Loucy (cell line): Measurements from ENCODE around the gene KLF9.

Experiments
- H2AFZ ChIP-seq: fragments of 200-600 bp; sonication (generic); 2 replicates; pipeline ENCODE4 v1.6.0; 2016; ENCODE audit warnings: antibody characterized with exemption, mild to moderate bottlenecking, low read length, moderate library complexity
- H3F3A ChIP-seq: fragments of 200-600 bp; 2 replicates; pipeline ENCODE4 v1.6.0; 2016; ENCODE audit warnings: antibody characterized with exemption, low read depth, mild to moderate bottlenecking
- H3K27me3 ChIP-seq: fragments of 200-600 bp; sonication (generic); 2 replicates; pipeline ENCODE4 v1.6.1; 2014; ENCODE audit warnings: low read length, mild to moderate bottlenecking; ENCODE audit not compliant: insufficient read depth, poor library complexity, severe bottlenecking
- H3K36me3 ChIP-seq: fragments of 200-600 bp; sonication (generic); 2 replicates; pipeline ENCODE4 v1.6.1; 2016; ENCODE audit warnings: low read length; ENCODE audit not compliant: insufficient read depth
- H3K4me1 ChIP-seq: fragments of 200-600 bp; sonication (generic); 2 replicates; pipeline ENCODE4 v1.5.1; 2014; ENCODE audit warnings: low read length, mild to moderate bottlenecking; ENCODE audit not compliant: insufficient read depth, poor library complexity, severe bottlenecking
- H3K4me2 ChIP-seq: fragments of 200-600 bp; sonication (generic); 2 replicates; pipeline ENCODE4 v1.6.0; 2014; ENCODE audit warnings: antibody characterized with exemption, low read length, low read depth, mild to moderate bottlenecking; ENCODE audit not compliant: poor library complexity, severe bottlenecking
- H3K4me3 ChIP-seq: fragments of 200-600 bp; sonication (generic); 2 replicates; pipeline ENCODE4 v1.5.1; 2014; ENCODE audit warnings: low read length, mild to moderate bottlenecking, mixed read lengths; ENCODE audit not compliant: poor library complexity, severe bottlenecking
- H3K79me2 ChIP-seq: fragments of 200-600 bp; sonication (generic); 2 replicates; pipeline ENCODE4 v1.6.1; 2014; ENCODE audit warnings: low read length; ENCODE audit not compliant: insufficient read depth
- H3K9ac ChIP-seq: fragments of 200-600 bp; sonication (generic); 2 replicates; pipeline ENCODE4 v1.6.0; 2014; ENCODE audit warnings: mild to moderate bottlenecking, low read depth, low read length, moderate library complexity; ENCODE audit not compliant: poor library complexity, severe bottlenecking
- H3K9me2 ChIP-seq: fragments of 200-600 bp; sonication (generic); replicated peaks from 2 replicates; pipeline ENCODE4 v1.6.1; 2016; ENCODE audit warnings: low read depth, low read length, mixed read lengths
- H3K9me3 ChIP-seq: fragments of 200-600 bp; sonication (generic); 2 replicates; pipeline ENCODE4 v1.6.1; 2014; ENCODE audit warnings: mild to moderate bottlenecking, antibody characterized with exemption, low read length, low read depth; ENCODE audit not compliant: insufficient read depth
- H4K20me1 ChIP-seq: fragments of 200-600 bp; sonication (generic); 2 replicates; pipeline ENCODE4 v1.6.0; 2014; ENCODE audit warnings: antibody characterized with exemption, low read length, mild to moderate bottlenecking; ENCODE audit not compliant: insufficient read depth, poor library complexity, severe bottlenecking
- EZH2phosphoT487 ChIP-seq: fragments of 200-600 bp; IDR thresholded peaks from 2 replicates; pipeline ENCODE4 v1.6.1; 2018; ENCODE audit warnings: antibody characterized with exemption, mild to moderate bottlenecking, moderate library complexity, borderline replicate concordance
- TF ChIP-seq, protein P1 (sequence below): fragments of 200-600 bp; sonication (generic); conservative IDR thresholded peaks from 2 replicates; pipeline ENCODE4 v1.5.1; 2014; ENCODE audit warnings: mild to moderate bottlenecking, antibody characterized with exemption, low read length

Gene KLF9

DNA sequence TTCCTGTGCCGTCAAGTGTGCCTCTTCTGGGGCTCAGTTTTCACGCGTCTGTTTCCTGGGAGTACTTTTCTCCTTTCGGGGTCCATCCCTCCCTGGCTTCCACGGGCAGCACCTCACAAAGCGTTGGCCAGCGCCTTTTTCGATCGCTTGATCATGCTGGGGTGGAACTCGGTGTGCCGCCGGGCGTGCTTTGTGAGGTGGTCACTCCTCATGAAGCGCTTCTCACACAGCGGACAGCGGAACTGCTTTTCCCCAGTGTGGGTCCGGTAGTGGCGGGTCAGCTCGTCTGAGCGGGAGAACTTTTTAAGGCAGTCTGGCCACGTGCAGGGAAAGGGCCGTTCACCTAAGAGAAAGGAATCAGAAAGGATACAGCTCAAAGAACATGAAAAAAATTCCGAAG lies 26.8 kb downstream of the KLF9 start:
- H3K27me3 ChIP-seq = no peaks in the 10 kb centered on the region
- no peaks in the 10 kb centered on the region for H4K20me1 ChIP-seq
- TF ChIP-seq EZH2phosphoT487 = no peak
- TF ChIP-seq, protein P1, sequence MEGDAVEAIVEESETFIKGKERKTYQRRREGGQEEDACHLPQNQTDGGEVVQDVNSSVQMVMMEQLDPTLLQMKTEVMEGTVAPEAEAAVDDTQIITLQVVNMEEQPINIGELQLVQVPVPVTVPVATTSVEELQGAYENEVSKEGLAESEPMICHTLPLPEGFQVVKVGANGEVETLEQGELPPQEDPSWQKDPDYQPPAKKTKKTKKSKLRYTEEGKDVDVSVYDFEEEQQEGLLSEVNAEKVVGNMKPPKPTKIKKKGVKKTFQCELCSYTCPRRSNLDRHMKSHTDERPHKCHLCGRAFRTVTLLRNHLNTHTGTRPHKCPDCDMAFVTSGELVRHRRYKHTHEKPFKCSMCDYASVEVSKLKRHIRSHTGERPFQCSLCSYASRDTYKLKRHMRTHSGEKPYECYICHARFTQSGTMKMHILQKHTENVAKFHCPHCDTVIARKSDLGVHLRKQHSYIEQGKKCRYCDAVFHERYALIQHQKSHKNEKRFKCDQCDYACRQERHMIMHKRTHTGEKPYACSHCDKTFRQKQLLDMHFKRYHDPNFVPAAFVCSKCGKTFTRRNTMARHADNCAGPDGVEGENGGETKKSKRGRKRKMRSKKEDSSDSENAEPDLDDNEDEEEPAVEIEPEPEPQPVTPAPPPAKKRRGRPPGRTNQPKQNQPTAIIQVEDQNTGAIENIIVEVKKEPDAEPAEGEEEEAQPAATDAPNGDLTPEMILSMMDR = no peak
- no peaks in the 10 kb centered on the region for H3F3A ChIP-seq
- no peaks in the 10 kb centered on the region for H3K9me3 ChIP-seq
- H3K79me2 ChIP-seq = no peaks in the 10 kb centered on the region
- H3K4me1 ChIP-seq = no peaks in the 10 kb centered on the region
- H3K4me3 ChIP-seq = no peak overlapping the region
- no peaks in the 10 kb centered on the region for H3K36me3 ChIP-seq
- no peaks in the 10 kb centered on the region for H3K9me2 ChIP-seq
- H3K4me2 ChIP-seq = no peak overlapping the region
- no peak overlapping the region for H3K9ac ChIP-seq
- H2AFZ ChIP-seq = no peak overlapping the region

DNA sequence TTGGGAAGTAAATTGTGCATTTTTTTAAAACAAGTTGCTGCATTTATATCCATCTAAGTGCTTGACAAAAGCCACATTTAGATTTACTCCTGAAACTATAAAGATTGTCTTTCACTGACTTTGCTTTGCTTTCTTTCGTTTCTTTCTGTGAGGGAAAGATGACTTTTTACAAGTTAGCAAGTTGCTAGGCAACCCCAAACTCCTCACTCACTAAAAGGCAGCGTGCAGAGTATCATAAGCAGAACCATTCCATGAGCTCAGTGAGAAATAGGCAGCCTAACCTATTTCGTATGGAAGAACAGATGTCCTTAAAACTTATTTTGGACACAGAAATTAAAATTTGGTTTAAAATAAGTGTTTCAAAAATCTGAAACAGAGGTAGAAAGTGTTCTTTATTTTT lies 29.0 kb downstream of the KLF9 start:
- Histone ChIP-seq H3K4me1 (no peaks in the 10 kb centered on the region), H3K9ac (no peak overlapping the region), H4K20me1 (no peaks in the 10 kb centered on the region), H3K27me3 (no peaks in the 10 kb centered on the region), H3K79me2 (no peaks in the 10 kb centered on the region), H2AFZ (no peak overlapping the region), H3F3A (no peaks in the 10 kb centered on the region), H3K9me2 (no peaks in the 10 kb centered on the region), H3K9me3 (no peaks in the 10 kb centered on the region), H3K4me2 (no peak overlapping the region), H3K4me3 (no peak overlapping the region), H3K36me3 (no peaks in the 10 kb centered on the region)
- TF ChIP-seq EZH2phosphoT487 = no peak
- TF ChIP-seq, protein P1 = no peak

DNA sequence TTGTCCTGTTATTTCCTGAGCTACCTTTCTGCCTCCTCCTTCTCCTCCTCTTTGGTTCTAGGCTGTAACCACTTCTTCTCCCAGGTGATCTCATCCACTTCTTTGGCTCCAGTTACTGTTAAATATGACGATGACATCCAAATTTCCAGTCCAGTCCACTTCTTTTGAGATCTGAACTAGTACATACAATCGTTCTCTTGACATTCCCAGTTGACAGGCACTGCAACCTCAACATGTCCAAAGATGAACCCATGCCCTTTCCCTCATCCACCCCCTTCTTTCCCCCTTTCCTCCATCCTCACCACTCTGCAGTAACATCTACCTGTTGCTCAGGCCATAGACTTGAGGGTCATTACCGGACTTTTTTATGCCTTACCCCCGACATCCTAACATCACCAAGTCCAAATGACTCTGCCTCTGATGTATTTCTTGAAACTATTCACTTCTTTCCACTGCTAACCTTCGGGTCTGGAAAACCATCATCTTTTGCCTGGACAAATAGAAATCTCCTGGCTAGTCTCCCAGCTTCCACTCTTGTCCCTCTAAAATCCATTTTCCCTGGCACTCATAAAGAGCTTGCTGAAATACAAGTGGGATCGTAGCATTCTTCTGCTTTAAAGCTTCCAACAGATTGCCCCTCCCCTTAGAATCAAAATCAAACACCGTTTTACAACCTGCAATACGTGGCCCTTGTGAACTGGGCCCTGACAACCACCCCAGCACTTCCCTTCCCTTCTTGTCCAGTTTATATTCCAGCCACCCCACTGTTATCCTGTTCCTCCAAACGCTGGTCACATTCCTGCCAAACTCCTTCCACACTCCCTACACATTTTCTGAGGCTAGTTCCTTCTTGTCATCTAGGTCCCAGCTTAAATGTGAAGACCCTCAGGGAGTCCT lies 31.5 kb downstream of the KLF9 start:
- Histone ChIP-seq H3K9ac (no peak overlapping the region), H3K79me2 (no peaks in the 10 kb centered on the region), H3K27me3 (no peaks in the 10 kb centered on the region), H2AFZ (no peak overlapping the region), H3K9me3 (no peaks in the 10 kb centered on the region), H3F3A (no peaks in the 10 kb centered on the region), H3K4me1 (no peaks in the 10 kb centered on the region), H3K4me2 (no peak overlapping the region), H3K4me3 (no peak overlapping the region), H3K36me3 (no peaks in the 10 kb centered on the region), H4K20me1 (no peaks in the 10 kb centered on the region), H3K9me2 (no peaks in the 10 kb centered on the region)
- no peak for TF ChIP-seq EZH2phosphoT487
